GM19467 (cell line): ENCODE results near the gene NGF.

ENCODE experiments used
- ATAC-seq: cut with Tn5 transposase; IDR thresholded peaks from one replicate; pipeline ENCODE4 v1.9.1; 2021; ENCODE audit warnings: mild to moderate bottlenecking, moderate library complexity; ENCODE audit not compliant: unreplicated experiment

NGF gene

DNA sequence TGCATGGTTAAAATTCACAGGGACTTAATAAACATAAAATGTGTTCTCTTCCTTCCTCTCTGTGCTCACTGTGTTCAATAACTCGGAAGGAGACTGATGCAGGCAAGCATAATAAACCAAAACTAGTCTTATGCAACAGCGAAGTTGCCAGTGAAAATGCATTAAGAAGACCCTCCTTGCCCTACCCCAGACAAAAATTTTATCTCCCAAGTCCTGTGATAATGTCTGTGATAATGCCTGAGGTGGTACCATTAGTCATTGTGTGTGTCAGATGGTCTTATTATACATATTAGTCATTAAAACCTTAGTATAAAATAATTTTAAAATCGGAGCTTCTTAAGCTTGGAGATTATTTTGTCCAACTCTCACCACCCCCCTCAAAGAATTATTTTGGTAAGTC lies 97.8 kb downstream of the NGF start:
- no peak for ATAC-seq

DNA sequence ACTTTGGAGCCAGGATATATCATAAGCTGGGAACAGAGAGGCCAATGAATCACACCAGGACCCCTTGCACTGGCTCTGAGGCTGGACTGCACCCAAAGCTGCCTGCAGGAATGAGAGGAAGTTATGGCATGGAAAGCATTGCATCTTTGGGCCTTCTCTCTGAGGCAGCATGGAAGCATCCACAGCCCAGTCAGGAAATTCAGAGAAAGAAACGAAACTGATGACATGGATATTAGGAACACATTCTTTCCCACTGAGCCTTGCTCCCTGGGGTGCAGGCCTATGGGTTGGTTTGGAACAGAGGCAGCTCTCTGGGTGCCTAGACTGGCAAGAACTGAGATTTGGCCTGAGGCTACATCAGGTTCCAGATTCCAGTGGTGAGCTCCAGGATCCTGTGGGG lies 98.6 kb downstream of the NGF start:
- no peak for ATAC-seq

DNA sequence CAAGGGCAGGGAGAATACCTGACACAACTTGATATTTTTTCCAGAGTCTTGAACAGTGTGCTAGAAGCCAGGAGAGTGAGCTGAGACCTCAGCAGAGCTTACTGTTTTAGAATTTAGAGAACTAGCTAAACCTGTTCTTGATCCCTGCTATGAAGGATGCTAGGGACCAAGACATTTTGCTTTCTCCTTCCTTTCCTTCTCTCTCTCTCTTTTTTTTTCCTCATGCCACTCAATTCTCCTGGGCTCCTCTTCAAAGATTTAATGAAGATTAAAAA lies 99.0 kb downstream of the NGF start:
- no peak for ATAC-seq

DNA sequence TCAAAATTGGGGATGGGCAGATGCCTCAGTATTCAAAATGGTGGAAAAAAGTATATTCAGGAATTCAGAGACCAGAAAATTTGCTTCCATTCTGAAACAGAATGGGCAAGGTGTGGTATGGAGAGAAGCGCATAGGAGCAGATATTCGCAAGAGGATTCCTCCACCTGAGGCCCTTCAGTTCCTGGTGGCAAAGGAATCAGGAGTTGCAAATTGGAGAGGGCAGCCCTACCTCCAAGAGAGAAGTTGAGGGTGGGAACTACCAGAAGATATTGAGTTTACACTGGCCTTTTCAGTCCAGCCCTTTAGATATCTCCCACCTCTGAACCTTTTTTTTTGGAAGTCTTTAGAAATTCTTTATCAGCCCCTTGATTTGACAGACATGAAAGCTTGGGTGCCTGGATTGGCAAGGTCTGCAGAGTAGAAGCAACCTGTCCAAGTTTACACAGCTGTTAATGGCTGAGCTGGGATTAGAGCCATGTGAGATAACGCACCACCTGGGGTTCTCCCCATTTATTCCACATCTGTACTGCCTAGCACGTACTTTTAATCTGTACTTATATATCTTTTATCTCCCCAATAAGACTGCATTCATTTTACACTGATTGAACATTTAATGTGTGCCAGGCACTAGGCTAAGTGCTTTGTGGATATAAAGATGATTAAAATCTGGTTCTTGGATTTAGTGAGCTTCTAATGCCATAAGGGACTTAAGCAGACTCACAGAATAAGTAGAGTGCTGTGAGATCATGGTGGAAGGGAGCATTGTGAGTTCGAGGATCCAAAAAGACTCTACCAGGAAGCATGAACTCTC lies 99.5 kb downstream of the NGF start:
- no peak for ATAC-seq

DNA sequence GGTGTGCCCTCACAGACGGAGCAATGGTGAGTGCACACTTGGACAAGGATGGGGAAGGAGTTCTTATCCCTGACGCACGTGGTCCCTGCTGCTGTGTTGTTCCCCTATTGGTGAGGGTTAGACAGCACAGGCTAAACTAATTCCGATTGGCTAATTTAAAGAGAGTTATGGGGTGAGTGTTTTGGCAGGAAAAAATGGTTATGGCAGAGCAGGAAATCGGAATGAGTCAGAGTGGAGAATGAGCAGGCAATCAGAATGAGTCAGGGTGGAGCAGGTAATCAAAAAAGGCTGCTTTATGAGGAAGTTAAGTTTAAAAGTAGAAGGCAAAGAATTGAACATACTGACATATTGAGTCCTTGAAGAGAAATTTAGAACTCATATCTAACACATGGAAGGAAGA lies 100.5 kb downstream of the NGF start:
- ATAC-seq, result no peak

DNA sequence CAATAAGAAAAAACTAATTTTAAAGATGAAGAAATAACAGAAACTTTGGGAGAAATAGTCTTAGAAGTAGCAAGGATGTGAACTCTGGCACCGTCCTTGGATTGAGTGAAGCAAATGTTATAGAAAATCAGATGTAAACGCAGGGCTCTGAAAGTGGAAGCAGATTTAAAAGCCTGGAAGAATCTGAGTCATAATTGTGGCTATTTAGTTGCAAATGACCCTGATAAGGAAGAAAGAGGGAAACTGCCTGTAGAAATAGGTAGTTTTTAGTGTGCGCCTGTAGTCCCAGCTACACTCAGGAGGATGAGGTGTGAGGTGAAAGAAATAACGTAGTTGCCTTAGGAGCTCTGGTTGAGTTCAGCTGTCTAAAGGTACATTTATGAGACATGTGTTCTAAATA lies 101.0 kb downstream of the NGF start:
- no peak for ATAC-seq
